ENCODE results near the gene PNPLA6. TPM values are rescaled to one million over a fixed set of nuclear protein-coding genes. Genes with fewer than 3 reads are reported as not detected.

The PNPLA6 gene
- total and polyA plus RNA-seq, 12 donors, result 23.7 to 264 (median 111) TPM

- H3K27ac ChIP-seq, result peak overlapping the region in 4 of 5 donors; percentile 9 to 85 (median 72)
- no peaks in the 10 kb centered on the region for H3K27me3 ChIP-seq
- 5 to 24% (median 7%) methylated on average over 4 to 23 of the region's 23 CpGs for WGBS, 4 donors
- no peaks in the 10 kb centered on the region for H3K9me3 ChIP-seq (replicated peaks in 1 of 3)
- H3K36me3 ChIP-seq (replicated peaks in 1 of 2), result peaks cover 0 to 43% of the 10 kb centered on the region in 2 donors
- peaks cover 21 to 43% of the 10 kb centered on the region in 2 donors for H3K4me1 ChIP-seq (replicated peaks in 1 of 2)
- H3K4me3 ChIP-seq, result peak overlapping the region; percentile 4 to 79 (median 34)
- peak; percentile 46 to 81 (median 77) for DNase-seq
- intact Hi-C loops (cut with DNase I), result loop anchor here in 1 of 2 donors (10.0 kb wide), 1 partner anchor 128 kb away; no protein-coding TSS in a partner anchor
- no peak for TF ChIP-seq CTCF (IDR thresholded peaks at IDR 0.05)
- TF ChIP-seq POLR2A (IDR thresholded peaks at IDR 0.05), result peak in 1 of 2 donors; percentile 40
Observed at GRCh38 chr19:7522923-7523667, 12.4 kb upstream of the PNPLA6 start.

- intact Hi-C loops (cut with DNase I), result loop anchor here in 1 of 2 donors (10.0 kb wide), 1 partner anchor 130 kb away; no protein-coding TSS in a partner anchor
- TF ChIP-seq POLR2A (IDR thresholded peaks at IDR 0.05) (no peak), CTCF (IDR thresholded peaks at IDR 0.05) (no peak)
- Histone ChIP-seq H3K36me3 (replicated peaks in 1 of 2) (peaks cover 0 to 53% of the 10 kb centered on the region in 2 donors), H3K27ac (no peak overlapping the region), H3K27me3 (no peaks in the 10 kb centered on the region), H3K9me3 (replicated peaks in 1 of 3) (no peaks in the 10 kb centered on the region), H3K4me3 (no peak overlapping the region), H3K4me1 (replicated peaks in 1 of 2) (peaks cover 21 to 43% of the 10 kb centered on the region in 2 donors)
- WGBS, 4 donors, result 85 to 96% (median 91%) methylated on average over 4 to 5 of the region's 5 CpGs
- DNase-seq, result no peak
Observed at GRCh38 chr19:7524523-7524922, 11.0 kb upstream of the PNPLA6 start.

GRCh38 chr19:7524992-7525739, 10.4 kb upstream of the PNPLA6 start:
- 90 to 96% (median 94%) methylated on average over 13 to 20 of the region's 20 CpGs for WGBS, 4 donors
- peaks cover 19 to 38% of the 10 kb centered on the region in 2 donors for H3K4me1 ChIP-seq (replicated peaks in 1 of 2)
- H3K9me3 ChIP-seq (replicated peaks in 1 of 3), result no peaks in the 10 kb centered on the region
- intact Hi-C loops (cut with DNase I), result loop anchor here in 1 of 2 donors (10.0 kb wide), 1 partner anchor 130 kb away; no protein-coding TSS in a partner anchor
- no peak overlapping the region for H3K4me3 ChIP-seq
- H3K36me3 ChIP-seq (replicated peaks in 1 of 2), result peaks cover 0 to 53% of the 10 kb centered on the region in 2 donors
- peak in 1 of 7 donors; percentile 53 for DNase-seq
- H3K27ac ChIP-seq, result no peak overlapping the region
- TF ChIP-seq CTCF (IDR thresholded peaks at IDR 0.05), result no peak
- no peaks in the 10 kb centered on the region for H3K27me3 ChIP-seq
